AG09309 (cell line): ENCODE measurements around the gene FSD2.

ENCODE experiments used
- DNase-seq: peaks from one replicate; pipeline ENCODE4 v3.0.0-alpha.2; 2010; ENCODE audit warnings: low read depth
- H3K4me3 ChIP-seq: 2 replicates; pipeline ENCODE4 v1.5.1; 2011; ENCODE audit warnings: mild to moderate bottlenecking, low read depth, low read length, moderate library complexity; ENCODE audit not compliant: control insufficient read depth
- TF ChIP-seq, protein P1 (sequence below): IDR thresholded peaks from 2 replicates; pipeline ENCODE4 v1.5.1; 2011; ENCODE audit warnings: mild to moderate bottlenecking, low read depth, low read length, inconsistent platforms; ENCODE audit not compliant: insufficient read depth, control insufficient read depth; ENCODE audit errors: missing control alignments

FSD2 gene

DNA sequence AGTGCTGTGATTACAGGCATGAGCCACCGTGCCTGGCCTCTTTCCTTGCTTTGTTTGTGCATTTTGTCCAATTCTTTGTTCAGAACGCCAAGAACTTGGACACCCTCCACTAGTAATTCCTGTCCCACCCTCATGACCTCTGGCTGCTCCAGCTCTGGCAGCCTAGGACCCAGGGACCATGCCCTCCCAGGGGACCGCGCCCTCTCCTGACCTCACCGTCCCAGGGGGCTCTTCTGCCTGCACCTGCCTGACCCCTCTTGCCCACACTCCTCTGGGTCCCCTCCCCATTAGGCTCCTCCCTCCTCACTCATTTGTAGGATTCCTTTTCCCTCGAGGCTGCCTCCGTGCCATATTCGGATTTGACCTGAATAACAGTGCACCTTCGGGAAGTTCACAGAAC is 41.1 kb downstream of the FSD2 start:
- no peak overlapping the region for H3K4me3 ChIP-seq
- DNase-seq, result no peak
- TF ChIP-seq, protein P1, sequence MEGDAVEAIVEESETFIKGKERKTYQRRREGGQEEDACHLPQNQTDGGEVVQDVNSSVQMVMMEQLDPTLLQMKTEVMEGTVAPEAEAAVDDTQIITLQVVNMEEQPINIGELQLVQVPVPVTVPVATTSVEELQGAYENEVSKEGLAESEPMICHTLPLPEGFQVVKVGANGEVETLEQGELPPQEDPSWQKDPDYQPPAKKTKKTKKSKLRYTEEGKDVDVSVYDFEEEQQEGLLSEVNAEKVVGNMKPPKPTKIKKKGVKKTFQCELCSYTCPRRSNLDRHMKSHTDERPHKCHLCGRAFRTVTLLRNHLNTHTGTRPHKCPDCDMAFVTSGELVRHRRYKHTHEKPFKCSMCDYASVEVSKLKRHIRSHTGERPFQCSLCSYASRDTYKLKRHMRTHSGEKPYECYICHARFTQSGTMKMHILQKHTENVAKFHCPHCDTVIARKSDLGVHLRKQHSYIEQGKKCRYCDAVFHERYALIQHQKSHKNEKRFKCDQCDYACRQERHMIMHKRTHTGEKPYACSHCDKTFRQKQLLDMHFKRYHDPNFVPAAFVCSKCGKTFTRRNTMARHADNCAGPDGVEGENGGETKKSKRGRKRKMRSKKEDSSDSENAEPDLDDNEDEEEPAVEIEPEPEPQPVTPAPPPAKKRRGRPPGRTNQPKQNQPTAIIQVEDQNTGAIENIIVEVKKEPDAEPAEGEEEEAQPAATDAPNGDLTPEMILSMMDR, result no peak

DNA sequence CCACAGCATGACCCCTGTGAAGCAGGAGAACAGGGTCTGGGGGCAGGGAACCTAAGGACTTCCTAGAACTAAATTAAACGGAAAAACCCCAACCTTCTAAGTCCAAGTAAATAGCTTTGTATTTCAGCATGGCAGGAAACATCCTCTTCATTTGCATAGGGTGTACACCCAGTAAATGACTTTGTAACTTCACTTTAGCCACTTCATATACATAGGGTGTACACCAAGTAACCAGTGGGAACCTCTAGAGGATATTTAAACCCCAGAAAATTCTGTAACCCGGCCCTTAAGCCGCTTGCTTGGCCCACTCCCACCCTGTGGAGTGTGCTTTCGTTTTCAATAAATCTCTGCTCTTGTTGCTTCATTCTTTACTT is 41.8 kb downstream of the FSD2 start:
- DNase-seq, result no peak
- H3K4me3 ChIP-seq, result no peak overlapping the region
- TF ChIP-seq, protein P1, result no peak

DNA sequence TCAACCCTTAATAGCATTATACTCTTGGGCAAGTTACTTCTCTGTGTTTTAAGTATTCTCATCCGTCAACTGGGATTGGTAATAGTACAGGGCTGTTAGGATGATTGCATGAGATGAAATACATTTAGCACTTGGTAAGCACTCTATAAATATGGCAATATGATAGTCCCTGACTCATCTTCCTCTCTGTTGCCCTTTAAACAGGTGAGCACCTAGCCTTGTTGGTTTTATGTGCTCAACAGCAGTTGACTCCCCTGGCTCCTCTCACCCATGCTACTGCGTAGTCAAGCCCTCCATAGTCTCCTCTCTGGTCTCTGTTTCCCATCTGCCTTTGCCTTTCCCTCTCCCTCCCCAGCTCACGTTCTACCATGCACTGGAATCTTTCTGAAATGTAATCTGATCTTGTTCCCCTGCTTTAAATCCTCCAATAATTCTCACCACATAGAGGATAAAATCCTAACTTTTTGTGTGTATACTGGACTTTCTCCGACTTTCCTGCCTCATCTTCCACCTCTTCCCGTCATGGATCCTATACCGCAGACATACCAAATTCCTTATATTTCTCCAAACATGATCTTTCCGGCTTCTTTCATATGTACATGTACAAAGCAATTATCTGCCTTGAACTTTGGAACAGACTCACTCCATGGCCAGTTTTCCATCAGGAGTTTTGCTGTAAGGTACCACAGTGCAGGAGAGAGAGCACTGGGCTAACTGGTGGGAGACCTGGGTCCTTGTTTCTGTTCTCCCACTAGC is 42.3 kb downstream of the FSD2 start:
- TF ChIP-seq, protein P1, result no peak
- H3K4me3 ChIP-seq, result no peak overlapping the region
- no peak for DNase-seq

DNA sequence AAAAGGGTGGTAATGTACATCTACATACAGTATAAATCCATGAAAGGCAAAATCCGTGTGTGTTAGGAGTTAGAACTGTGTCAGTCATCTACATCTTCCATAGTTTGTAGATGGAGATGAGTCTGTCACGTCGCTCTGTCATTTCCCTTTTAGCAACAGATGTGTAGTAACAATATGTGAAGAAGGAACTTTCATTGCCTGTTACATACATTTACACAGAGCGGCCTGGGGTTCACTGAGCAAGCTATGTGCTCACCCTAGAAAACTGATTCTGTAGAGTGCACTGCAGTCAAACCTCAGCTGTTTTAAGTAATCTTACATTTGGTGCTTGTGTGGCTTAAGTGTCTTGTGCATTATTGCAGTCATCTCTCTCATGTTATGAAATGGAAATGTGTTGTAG is 54.6 kb downstream of the FSD2 start:
- DNase-seq, result no peak
- TF ChIP-seq, protein P1, result no peak
- H3K4me3 ChIP-seq, result peak overlapping the region; percentile 86

DNA sequence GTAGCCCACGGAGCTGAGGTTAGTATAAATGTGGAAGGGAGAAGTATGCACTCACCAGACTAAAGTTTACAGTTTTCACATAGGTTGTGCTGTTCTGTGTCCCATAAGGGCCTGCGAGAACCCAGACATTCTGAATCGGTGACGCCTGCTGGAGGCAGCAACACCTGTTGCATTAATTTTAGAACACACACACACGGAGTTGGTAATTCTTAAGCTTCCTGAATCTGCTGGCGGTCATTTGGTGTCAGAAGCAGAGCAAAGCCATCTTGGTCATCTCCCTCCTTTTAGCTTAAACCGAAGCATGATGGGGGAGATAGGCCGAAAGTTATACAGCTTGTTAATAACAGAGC is 55.1 kb downstream of the FSD2 start:
- peak overlapping the region; percentile 86 for H3K4me3 ChIP-seq
- DNase-seq, result no peak
- TF ChIP-seq, protein P1, result no peak

DNA sequence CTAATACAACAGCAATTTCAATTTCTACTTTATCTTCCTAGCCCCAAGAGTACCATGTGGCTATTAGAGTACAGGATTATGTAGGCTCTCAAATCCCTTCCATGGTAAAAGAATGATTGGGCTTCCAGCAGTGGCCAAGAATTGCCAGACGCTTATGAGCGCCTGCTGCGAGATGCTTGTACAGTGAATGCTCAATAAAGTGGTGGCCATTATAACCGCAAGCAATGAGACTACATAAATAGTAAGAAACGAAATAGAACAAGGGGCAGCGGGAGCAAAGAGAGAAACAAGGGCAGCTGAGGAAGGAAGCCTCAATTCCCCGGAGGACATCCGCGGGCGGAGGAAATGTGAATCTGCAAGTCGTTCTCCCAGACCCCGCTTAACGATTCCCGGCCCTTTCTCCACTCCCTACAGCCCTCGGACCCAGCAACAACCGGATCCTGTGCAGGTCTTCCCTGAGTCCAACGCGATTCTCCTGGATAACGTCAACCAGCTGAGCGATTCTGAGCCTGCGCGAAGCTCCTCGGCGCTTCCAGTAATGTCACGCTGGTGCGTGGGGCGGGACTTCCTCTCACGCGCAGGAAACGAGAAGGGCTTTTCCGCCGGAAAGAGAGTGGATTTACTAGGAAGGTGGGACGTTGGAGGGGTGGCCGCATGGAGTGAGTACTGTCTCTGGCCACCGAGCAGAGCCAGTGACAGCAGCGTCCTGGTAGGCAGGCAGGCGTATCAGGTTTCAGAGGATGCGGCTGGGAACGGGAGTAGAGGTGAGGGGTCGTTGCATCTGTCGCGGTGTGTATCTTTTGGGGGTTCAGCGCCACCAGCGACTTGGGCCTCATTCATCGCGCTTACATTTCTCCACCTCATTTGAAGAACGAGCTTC is 55.7 kb downstream of the FSD2 start:
- H3K4me3 ChIP-seq, result peak overlapping the region; percentile 86
- TF ChIP-seq, protein P1, result no peak
- peak; percentile 75 for DNase-seq
